IMR-90 (cell line): ENCODE results near the gene TF. TPM values are rescaled to one million over a fixed set of nuclear protein-coding genes. Genes with fewer than 3 reads are reported as not detected.

Source experiments
- ATAC-seq: fragments of 200-7000 bp; cut with Tn5 transposase; 2 replicates; pipeline ENCODE4 v1.9.1; 2020; ENCODE audit warnings: low read depth, mild to moderate bottlenecking, moderate library complexity
- BruUV-seq: library from RNA; stranded (reverse); fragments of 400-500 nt; replicated peaks from 2 replicates; lab custom pipeline; 2021; lab: Mats Ljungman, UMichigan
- CTCF ChIA-PET: fragments of 300-600 bp; formaldehyde crosslinking; extraction: SDS; loops from one replicate; lab custom pipeline; 2021; ENCODE audit warnings: antibody characterized with exemption; lab: Yijun Ruan, JAX
- POLR2A ChIA-PET: fragments of 300-600 bp; sonication (Branson Sonifier 250); formaldehyde crosslinking; loops from one replicate; lab custom pipeline; 2022; ENCODE audit warnings: antibody characterized with exemption; ENCODE audit not compliant: unreplicated experiment; lab: Charles Lee
- DNase-seq: peaks from one replicate; pipeline ENCODE4 v3.0.0; 2013
- H2AFZ ChIP-seq: replicated peaks from 2 replicates; pipeline ENCODE3; 2013; ENCODE audit warnings: low read length, mild to moderate bottlenecking; ENCODE audit not compliant: poor library complexity
- H2AK5ac ChIP-seq: 2 replicates; pipeline ENCODE4 v1.6.1; 2013; ENCODE audit warnings: low read depth, low read length, inconsistent platforms
- H2AK9ac ChIP-seq: replicated peaks from 2 replicates; pipeline ENCODE3; 2013; ENCODE audit warnings: mild to moderate bottlenecking, low read depth, low read length, moderate library complexity; ENCODE audit not compliant: poor library complexity
- H2BK120ac ChIP-seq: 2 replicates; pipeline ENCODE4 v1.6.1; 2013; ENCODE audit warnings: low read depth, low read length, inconsistent platforms
- H2BK15ac ChIP-seq: 3 replicates; pipeline ENCODE4 v1.6.1; 2013; ENCODE audit warnings: low read depth, low read length, inconsistent platforms
- H2BK20ac ChIP-seq: 2 replicates; pipeline ENCODE4 v1.6.1; 2013; ENCODE audit warnings: low read depth, mild to moderate bottlenecking, inconsistent platforms, low read length, moderate library complexity
- H2BK5ac ChIP-seq: 2 replicates; pipeline ENCODE4 v1.6.1; 2013; ENCODE audit warnings: mild to moderate bottlenecking, low read depth, low read length, inconsistent platforms; ENCODE audit not compliant: poor library complexity, severe bottlenecking
- H3K14ac ChIP-seq: replicated peaks from 2 replicates; pipeline ENCODE4 v1.6.1; 2013; ENCODE audit warnings: low read depth, low read length, inconsistent platforms
- H3K18ac ChIP-seq: 2 replicates; pipeline ENCODE4 v1.6.1; 2013; ENCODE audit warnings: low read depth, low read length, control low read depth
- H3K23ac ChIP-seq: 2 replicates; pipeline ENCODE4 v1.6.1; 2013; ENCODE audit warnings: low read depth, low read length, inconsistent platforms
- H3K27ac ChIP-seq: 2 replicates; pipeline ENCODE4 v1.5.1; 2013; ENCODE audit warnings: mild to moderate bottlenecking, control low read depth, low read length; ENCODE audit not compliant: insufficient read depth
- H3K27me3 ChIP-seq: 2 replicates; pipeline ENCODE4 v1.6.1; 2013; ENCODE audit warnings: low read length; ENCODE audit not compliant: control insufficient read depth, insufficient read depth
- H3K36me3 ChIP-seq: 2 replicates; pipeline ENCODE4 v1.6.1; 2013; ENCODE audit warnings: low read length, mixed read lengths; ENCODE audit not compliant: control insufficient read depth, insufficient read depth
- H3K4ac ChIP-seq: 2 replicates; pipeline ENCODE4 v1.6.1; 2013; ENCODE audit warnings: low read depth, low read length, inconsistent platforms
- H3K4me1 ChIP-seq: 2 replicates; pipeline ENCODE4 v1.6.1; 2013; ENCODE audit warnings: low read length, mixed read lengths; ENCODE audit not compliant: control insufficient read depth, insufficient read depth
- H3K4me2 ChIP-seq: 2 replicates; pipeline ENCODE4 v1.6.1; 2013; ENCODE audit warnings: low read depth, mild to moderate bottlenecking, control low read depth, low read length, moderate library complexity
- H3K4me3 ChIP-seq: 2 replicates; pipeline ENCODE4 v1.5.1; 2013; ENCODE audit warnings: low read depth, mild to moderate bottlenecking, control low read depth, low read length, moderate library complexity; ENCODE audit not compliant: insufficient read depth
- H3K56ac ChIP-seq: 2 replicates; pipeline ENCODE4 v1.6.1; 2013; ENCODE audit warnings: low read length, inconsistent platforms; ENCODE audit not compliant: insufficient read depth; ENCODE audit errors: extremely low read depth
- H3K79me1 ChIP-seq, 2 experiments: 2 replicates each; pipeline ENCODE4 v1.6.1; 2013; ENCODE audit warnings: low read length in 2 of 2, inconsistent platforms in 1 of 2, low read depth in 1 of 2
- H3K9ac ChIP-seq: 2 replicates; pipeline ENCODE4 v1.6.1; 2013; ENCODE audit warnings: low read depth, low read length, control low read depth
- H3K9me1 ChIP-seq: 2 replicates; pipeline ENCODE4 v1.6.1; 2013; ENCODE audit warnings: low read length, inconsistent platforms; ENCODE audit not compliant: insufficient read depth
- H3K9me3 ChIP-seq: 2 replicates; pipeline ENCODE4 v1.6.1; 2013; ENCODE audit warnings: low read length; ENCODE audit not compliant: control insufficient read depth, insufficient read depth
- H4K20me1 ChIP-seq: 2 replicates; pipeline ENCODE4 v1.6.1; 2013; ENCODE audit warnings: low read length, inconsistent platforms; ENCODE audit not compliant: insufficient read depth
- H4K5ac ChIP-seq: 2 replicates; pipeline ENCODE4 v1.6.1; 2013; ENCODE audit warnings: mild to moderate bottlenecking, low read depth, low read length, control low read depth
- H4K8ac ChIP-seq, 2 experiments: 2 replicates each; pipeline ENCODE4 v1.6.1; 2013; ENCODE audit warnings: low read depth in 2 of 2, low read length in 2 of 2, control low read depth in 1 of 2, inconsistent platforms in 1 of 2
- H4K91ac ChIP-seq: 2 replicates; pipeline ENCODE4 v1.6.1; 2013; ENCODE audit warnings: low read depth, low read length, inconsistent platforms; ENCODE audit not compliant: insufficient read depth
- MAFK ChIP-seq: IDR thresholded peaks from 2 replicates; pipeline ENCODE4 v1.6.1; 2012; ENCODE audit warnings: low read depth, low read length, improper control_type of control experiment
- RAD21 ChIP-seq: IDR thresholded peaks from 2 replicates; pipeline ENCODE4 v1.6.1; 2012; ENCODE audit warnings: low read length, improper control_type of control experiment
- RCOR1 ChIP-seq: IDR thresholded peaks from 2 replicates; pipeline ENCODE4 v1.6.1; 2012; ENCODE audit warnings: mild to moderate bottlenecking, low read length, improper control_type of control experiment; ENCODE audit not compliant: insufficient replicate concordance
- RFX5 ChIP-seq: IDR thresholded peaks from 2 replicates; pipeline ENCODE4 v1.8.0; 2012; ENCODE audit warnings: low read depth, mild to moderate bottlenecking, low read length, moderate library complexity
- SMC3 ChIP-seq: fragments of 150-350 bp; IDR thresholded peaks from 2 replicates; pipeline ENCODE4 v1.6.1; 2016; ENCODE audit warnings: low read depth, mild to moderate bottlenecking, antibody characterized with exemption, low read length, moderate library complexity
- WGBS, 2 experiments: methylation state at CpG; one replicate each; pipeline versions ENCODE4 v1.1.5 to v1.1.7; 2013; ENCODE audit warnings: missing lambda C conversion rate in 2 of 2; ENCODE audit not compliant: insufficient read length in 1 of 2; ENCODE audit errors: extremely low coverage in 2 of 2; 5-methylcytosine and 5-hydroxymethylcytosine counted together
- dilution Hi-C: fragments of 300-500 bp; cut with HindIII; formaldehyde crosslinking; loops from one replicate; pipeline ENCODE4 v1.14.3; 2018; ENCODE audit warnings: low sequenced_read_pairs; ENCODE audit not compliant: unreplicated experiment
- in situ Hi-C: fragments of 300-500 bp; cut with MboI; formaldehyde crosslinking; loops from 3 replicates; pipeline ENCODE4 v1.14.3; 2019; ENCODE audit warnings: low sequenced_read_pairs, inconsistent platforms, mixed read lengths
- intact Hi-C: fragments of 100-400 bp; cut with micrococcal nuclease; formaldehyde crosslinking; loops from 2 replicates; pipeline ENCODE4 v1.10.0; 2022
- polyA plus RNA-seq, 3 experiments: library from polyadenylated mRNA; depleted of rRNA; stranded (reverse); fragments of >200 nt; gene quantifications; 2 replicates each; pipeline ENCODE4 v1.2.3, GENCODE V29; 2012; ENCODE audit warnings: low replicate concordance in 1 of 3
- total RNA-seq: library from RNA; depleted of rRNA; stranded (reverse); fragments of >200 nt; gene quantifications from 2 replicates; pipeline ENCODE4 v1.2.3, GENCODE V29; 2012

TF gene
- total and polyA plus RNA-seq, 2 of the 4 experiments (the other 2 are of a cell fraction), result 0.07 TPM; not detected in 1

DNA sequence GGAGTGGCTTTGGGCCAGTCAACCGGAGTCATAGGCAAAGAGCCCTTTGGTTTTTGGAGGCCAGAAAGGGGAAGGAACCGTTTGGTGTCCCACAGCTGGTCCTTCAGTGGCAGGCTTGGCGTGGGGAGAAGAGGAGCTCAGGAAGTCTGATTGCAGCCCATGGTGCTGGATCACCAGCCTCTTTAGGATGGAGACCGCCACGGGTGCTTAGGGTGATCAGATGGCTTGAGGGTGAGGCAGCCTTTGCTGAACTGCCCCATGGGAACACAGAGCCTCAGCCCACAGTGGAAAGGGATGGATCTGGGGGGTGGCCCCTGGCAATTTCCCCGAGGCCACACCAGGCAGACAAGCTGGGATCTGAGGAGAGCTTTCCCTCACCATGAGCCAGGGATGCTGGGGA lies 45.8 kb upstream of the TF start:
- H3K36me3 ChIP-seq, result no peaks in the 10 kb centered on the region
- no peak overlapping the region for H2BK5ac ChIP-seq
- dilution Hi-C loops, result no loop called here
- DNase-seq, result no peak
- H3K79me1 ChIP-seq, result no peaks in the 10 kb centered on the region
- no peak overlapping the region for H3K14ac ChIP-seq
- no peaks in the 10 kb centered on the region for H3K4me1 ChIP-seq
- H3K18ac ChIP-seq, result no peak overlapping the region
- intact Hi-C loops, result no loop called here
- H3K4ac ChIP-seq, result no peak overlapping the region
- no peak for ATAC-seq
- H2AK9ac ChIP-seq, result no peak overlapping the region
- in situ Hi-C loops, result no loop called here
- no peak overlapping the region for H2BK120ac ChIP-seq
- H4K91ac ChIP-seq, result no peak overlapping the region
- no peak overlapping the region for H3K4me2 ChIP-seq
- no TSS peak for BruUV-seq
- no peak for TF ChIP-seq RFX5
- no peak for TF ChIP-seq RCOR1
- no peak for TF ChIP-seq MAFK
- TF ChIP-seq RAD21, result no peak
- TF ChIP-seq SMC3, result no peak
- ChIA-PET POLR2A (no interaction called here), CTCF (no interaction called here)
- no peaks in the 10 kb centered on the region for H4K20me1 ChIP-seq
- H2AFZ ChIP-seq, result no peak overlapping the region
- no peak overlapping the region for H2BK20ac ChIP-seq
- no peak overlapping the region for H3K23ac ChIP-seq
- H4K8ac ChIP-seq, result no peak overlapping the region
- 51% methylated on average over 4 of the region's 6 CpGs; no CpG with 5 or more reads in 1 of the 2 experiments for WGBS, 2 experiments
- no peak overlapping the region for H4K5ac ChIP-seq
- no peaks in the 10 kb centered on the region for H3K9me3 ChIP-seq
- H2AK5ac ChIP-seq, result no peak overlapping the region
- H3K9ac ChIP-seq, result no peak overlapping the region
- H3K4me3 ChIP-seq, result no peak overlapping the region
- H3K56ac ChIP-seq, result no peak overlapping the region
- peaks cover 8% of the 10 kb centered on the region for H3K27me3 ChIP-seq
- H2BK15ac ChIP-seq, result no peak overlapping the region
- H3K9me1 ChIP-seq, result no peaks in the 10 kb centered on the region
- H3K27ac ChIP-seq, result no peak overlapping the region
